ENCODE results near the gene GUK1. TPM values are rescaled to one million over a fixed set of nuclear protein-coding genes. Genes with fewer than 3 reads are reported as not detected.

Gene GUK1
- total RNA-seq, 4 donors from 2014 or later: 359 to 470 (median 422) TPM

GRCh38 chr1:228094432-228095016 lies 45.6 kb upstream of the GUK1 start:
- DNase-seq (ENCODE audit: low spot score in 2 of 2): no peak
- intact Hi-C loops (cut with DNase I; ENCODE audit: low total_unique reads): no loop called here
- 95 to 96% methylated on average over 13 of the region's 13 CpGs for WGBS, 2 donors
- H3K4me3 ChIP-seq (ENCODE audit: low read depth, poor library complexity, severe bottlenecking): no peak overlapping the region
- no peak for TF ChIP-seq CTCF (IDR thresholded peaks at IDR 0.05)
- no peak for TF ChIP-seq POLR2A (IDR thresholded peaks at IDR 0.05)

GRCh38 chr1:228095161-228095560 lies 44.9 kb upstream of the GUK1 start:
- no peak for DNase-seq (ENCODE audit: low spot score in 2 of 2)
- H3K4me3 ChIP-seq (ENCODE audit: low read depth, poor library complexity, severe bottlenecking): no peak overlapping the region
- WGBS, 2 donors: 98 to 99% methylated on average over 4 of the region's 4 CpGs
- intact Hi-C loops (cut with DNase I; ENCODE audit: low total_unique reads): no loop called here
- TF ChIP-seq CTCF (IDR thresholded peaks at IDR 0.05): no peak
- no peak for TF ChIP-seq POLR2A (IDR thresholded peaks at IDR 0.05)

GRCh38 chr1:228095938-228096337 lies 44.1 kb upstream of the GUK1 start:
- intact Hi-C loops (cut with DNase I; ENCODE audit: low total_unique reads): no loop called here
- TF ChIP-seq POLR2A (IDR thresholded peaks at IDR 0.05) (no peak), CTCF (IDR thresholded peaks at IDR 0.05) (no peak)
- WGBS, 2 donors: 93 to 94% methylated on average over 8 of the region's 8 CpGs
- peak in 1 of 2 donors; percentile 79 for DNase-seq (ENCODE audit: low spot score in 2 of 2)
- no peak overlapping the region for H3K4me3 ChIP-seq (ENCODE audit: low read depth, poor library complexity, severe bottlenecking)

GRCh38 chr1:228096416-228097332 lies 43.4 kb upstream of the GUK1 start:
- intact Hi-C loops (cut with DNase I; ENCODE audit: low total_unique reads): no loop called here
- WGBS, 2 donors: 95 to 97% methylated on average over 13 of the region's 13 CpGs
- peak in 1 of 2 donors; percentile 87 for DNase-seq (ENCODE audit: low spot score in 2 of 2)
- TF ChIP-seq CTCF (IDR thresholded peaks at IDR 0.05) (no peak), POLR2A (IDR thresholded peaks at IDR 0.05) (no peak)
- H3K4me3 ChIP-seq (ENCODE audit: low read depth, poor library complexity, severe bottlenecking): no peak overlapping the region

GRCh38 chr1:228097333-228098081 lies 42.6 kb upstream of the GUK1 start:
- no peak overlapping the region for H3K4me3 ChIP-seq (ENCODE audit: low read depth, poor library complexity, severe bottlenecking)
- 85 to 87% methylated on average over 30 to 34 of the region's 34 CpGs for WGBS, 2 donors
- TF ChIP-seq POLR2A (IDR thresholded peaks at IDR 0.05): no peak
- no peak for TF ChIP-seq CTCF (IDR thresholded peaks at IDR 0.05)
- intact Hi-C loops (cut with DNase I; ENCODE audit: low total_unique reads): no loop called here
- DNase-seq (ENCODE audit: low spot score in 2 of 2): peak in 1 of 2 donors; percentile 87

Measured in lower leg skin (tissue), 4 donors.